Measurements from ENCODE around the gene PYGO2. TPM values are rescaled to one million over a fixed set of nuclear protein-coding genes. Genes with fewer than 3 reads are reported as not detected.
A peak's percentile ranks its signal among the peaks of the same experiment; 100 is the strongest.

The PYGO2 gene
- total and polyA plus RNA-seq, 2 of the 8 experiments (the other 6 are each of a cell fraction or from before 2014, with no cell fraction given) = 31.0 to 31.6 TPM

DNA sequence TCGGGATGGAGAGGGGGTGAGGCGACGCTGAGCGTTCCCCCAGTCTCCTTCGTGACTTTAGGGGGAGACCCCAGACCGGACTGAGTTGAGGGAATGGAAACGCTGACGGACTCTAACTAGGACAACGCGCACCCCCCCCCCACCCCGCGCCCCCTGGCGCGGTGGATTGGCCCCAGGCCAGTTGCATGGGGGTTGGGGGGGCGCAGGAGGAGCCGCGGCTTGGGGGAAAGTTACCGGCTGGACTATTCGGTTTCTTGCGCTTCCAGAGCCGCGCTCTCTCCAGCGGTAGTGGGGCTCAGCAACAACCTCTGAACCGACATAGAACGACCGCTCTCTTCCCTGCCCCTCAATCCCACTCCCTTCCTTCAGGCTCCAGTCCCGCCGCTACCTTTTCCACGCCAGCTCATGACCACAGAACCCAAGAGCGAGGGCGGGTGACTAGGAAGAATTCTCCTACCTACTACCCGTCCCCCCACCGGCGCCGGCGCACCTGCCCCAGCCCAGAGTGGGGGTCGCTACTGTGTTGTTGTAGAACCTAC is 41.7 kb upstream of the PYGO2 start:
- Histone ChIP-seq H3K9ac (replicated peaks in 1 of 4; ENCODE audit: extremely low read depth in 1 of 4, low read depth in 3 of 4, low read length in 3 of 4) (peak overlapping the region in 3 of 4 experiments; percentile 40 to 47 (median 45); a peak in 5 of 7 replicates), H3K79me2 (ENCODE audit: control insufficient read depth in 1 of 2, insufficient read depth in 2 of 2, low read length in 2 of 2) (peaks cover 0 to 50% of the 10 kb centered on the region in 2 experiments; a peak in 3 of 4 replicates)

More for the DNA sequence above, 41.7 kb upstream of the PYGO2 start:
- no peak overlapping the region for H3K23ac ChIP-seq (ENCODE audit: insufficient read length)
- DNase-seq (ENCODE audit: low read depth in 1 of 2, low spot score in 2 of 2) (no peak), FAIRE-seq (no peak)
- H4K91ac ChIP-seq (replicated peaks; ENCODE audit: insufficient read length, low read length) = peak overlapping the region; percentile 94
- peaks cover 0 to 2% (median 0%) of the 10 kb centered on the region in 4 experiments; a peak in 2 of 8 replicates for H3K36me3 ChIP-seq (ENCODE audit: control insufficient read depth in 2 of 4, insufficient read depth in 4 of 4, low read length in 3 of 4)
- H4K5ac ChIP-seq (ENCODE audit: insufficient read length, low read depth, low read length) = peak overlapping the region; percentile 83
- H2BK20ac ChIP-seq (ENCODE audit: low read length) = peak overlapping the region; percentile 98; the same call in 1 of the 2 replicates
- H3K23me2 ChIP-seq (ENCODE audit: low read depth, low read length) = peaks cover 18% of the 10 kb centered on the region; the same call in 1 of the 2 replicates
- H3K4me3 ChIP-seq (ENCODE audit: extremely low read depth in 1 of 4, insufficient read depth in 2 of 4, low read depth in 3 of 4, low read length in 4 of 4) = peak overlapping the region; percentile 87 to 99 (median 90)
- H3K4ac ChIP-seq (replicated peaks; ENCODE audit: insufficient read length, low read depth, low read length) = peak overlapping the region; percentile 32
- no peak overlapping the region; the same call in 1 of the 2 replicates for H4K8ac ChIP-seq (ENCODE audit: extremely low read depth, insufficient read depth, low read length)
- POLR2A ChIA-PET (ENCODE audit: partially characterized antibody) = interaction anchor here (0.9 to 42.8 kb wide), 7 partner anchors 10 to 126 kb away, joined by 3 to 702 read pairs (median 4); partner anchors contain the start of genes CKS1B, FLAD1, LENEP and PBXIP1
- peak overlapping the region; percentile 93 for H3K18ac ChIP-seq (ENCODE audit: extremely low read depth, low read length)
- H2BK12ac ChIP-seq (ENCODE audit: low read depth, low read length) = peak overlapping the region; percentile 80; the same call in 1 of the 2 replicates
- 0% methylated on average over 20 of the region's 37 CpGs; no CpG with 5 or more reads in 1 of the 2 experiments for WGBS, 2 experiments (ENCODE audit: extremely low coverage in 1 of 2, insufficient coverage in 1 of 2, insufficient read length in 1 of 2, insufficient replicate concordance in 2 of 2, low coverage in 1 of 2, low lambda C conversion rate in 2 of 2, missing lambda C conversion rate in 1 of 2)
- H3K14ac ChIP-seq (ENCODE audit: insufficient read length) = peak overlapping the region; percentile 11
- peaks cover 13% of the 10 kb centered on the region for H3K79me1 ChIP-seq (ENCODE audit: low read depth, low read length)
- peak overlapping the region; percentile 92; the same call in 1 of the 2 replicates for H2BK5ac ChIP-seq (ENCODE audit: low read depth, low read length)
- no peak overlapping the region for H2AK5ac ChIP-seq (ENCODE audit: low read depth, low read length)
- no peak overlapping the region for H2AFZ ChIP-seq (ENCODE audit: low read length)
- H2BK120ac ChIP-seq (replicated peaks; ENCODE audit: low read depth, low read length) = no peak overlapping the region
- peak overlapping the region; percentile 62 for H3K56ac ChIP-seq (replicated peaks; ENCODE audit: insufficient read length, low read depth, low read length)
- peak overlapping the region; percentile 48; the same call in 1 of the 2 replicates for H3K27ac ChIP-seq (ENCODE audit: low read depth, low read length)
- H2BK15ac ChIP-seq (ENCODE audit: low read length) = no peak overlapping the region
- H3K4me1 ChIP-seq (replicated peaks in 1 of 4; ENCODE audit: control insufficient read depth in 3 of 4, insufficient read depth in 4 of 4, low read length in 3 of 4) = peaks cover 6 to 25% (median 18%) of the 10 kb centered on the region in 4 experiments
- TF ChIP-seq EP300 (IDR thresholded peaks at IDR 0.05; ENCODE audit: borderline replicate concordance in 1 of 2, low read depth in 2 of 2, low read length in 2 of 2) = no peak
- TF ChIP-seq JUN (IDR thresholded peaks at IDR 0.05; ENCODE audit: low read depth, low read length) = no peak
- TF ChIP-seq SIN3A (conservative IDR thresholded peaks at IDR 0.05 in 1 of 2, IDR thresholded peaks at IDR 0.05 in 1 of 2; ENCODE audit: low read depth in 1 of 2, low read length in 2 of 2) = peak in 1 of 2 experiments; percentile 54; a peak in 1 of 4 replicates
- TF ChIP-seq RAD21 (IDR thresholded peaks at IDR 0.05 in 1 of 2, conservative IDR thresholded peaks at IDR 0.05 in 1 of 2; ENCODE audit: low read depth in 2 of 2, low read length in 2 of 2) = no peak
- CTCF ChIA-PET (ENCODE audit: partially characterized antibody) = interaction anchor here (1.0 to 14.0 kb wide), 9 partner anchors 9 to 204 kb away, joined by 3 to 258 read pairs (median 4); partner anchors contain the start of genes EFNA4, FLAD1 and LENEP
- H4K20me1 ChIP-seq (replicated peaks in 1 of 2; ENCODE audit: control insufficient read depth in 1 of 2, insufficient read depth in 2 of 2, low read length in 2 of 2) = peaks cover 0 to 17% of the 10 kb centered on the region in 2 experiments
- peak overlapping the region; percentile 79 to 93 for H3K4me2 ChIP-seq (ENCODE audit: insufficient read depth in 1 of 2, low read depth in 2 of 2, low read length in 2 of 2)
- H3K9me3 ChIP-seq (ENCODE audit: insufficient read depth in 2 of 2, low read depth in 1 of 2, low read length in 1 of 2) = no peaks in the 10 kb centered on the region
- no peaks in the 10 kb centered on the region for H3K27me3 ChIP-seq (replicated peaks in 1 of 4; ENCODE audit: control insufficient read depth in 3 of 4, extremely low read depth in 1 of 4, insufficient read depth in 3 of 4, low read length in 3 of 4)

All from H1 (cell line).